HepG2 (cell line): ENCODE results near the gene VAC14. TPM values are rescaled to one million over a fixed set of nuclear protein-coding genes. Genes with fewer than 3 reads are reported as not detected.
A peak's percentile ranks its signal among the peaks of the same experiment; 100 is the strongest.

Experiments used
- DNMT1 ChIP-seq: sonication (generic); formaldehyde crosslinking; IDR thresholded peaks from 2 replicates; pipeline ENCODE4 v1.5.1; 2020; ENCODE audit warnings: mild to moderate bottlenecking, missing genetic modification reagents
- HDAC6 ChIP-seq: fragments of 200-600 bp; sonication (generic); IDR thresholded peaks from 2 replicates; pipeline ENCODE4 v1.7.0; 2017; ENCODE audit warnings: mild to moderate bottlenecking, antibody characterized with exemption, low read length, low read depth
- HNRNPH1 ChIP-seq: fragments of 200-400 bp; formaldehyde crosslinking; optimal IDR thresholded peaks from 2 replicates; pipeline ENCODE3; 2017; ENCODE audit warnings: mild to moderate bottlenecking, low read depth, low read length
- MXI1 ChIP-seq: IDR thresholded peaks from 3 replicates; pipeline ENCODE4 v1.6.1; 2012; ENCODE audit warnings: low read depth, low read length, inconsistent platforms, borderline replicate concordance
- NAIF1 ChIP-seq: sonication (generic); formaldehyde crosslinking; IDR thresholded peaks from 2 replicates; pipeline ENCODE4 v1.5.0; 2020; ENCODE audit warnings: mild to moderate bottlenecking, missing genetic modification reagents, borderline replicate concordance
- NFE2L2 ChIP-seq: fragments of 150-350 bp; IDR thresholded peaks from 2 replicates; pipeline ENCODE4 v1.6.1; 2014; ENCODE audit warnings: low read length
- PCBP1 ChIP-seq: fragments of 200-400 bp; formaldehyde crosslinking; IDR thresholded peaks from 2 replicates; pipeline ENCODE4 v1.6.1; 2017; ENCODE audit warnings: mild to moderate bottlenecking, low read depth, low read length, borderline replicate concordance
- PHB2 ChIP-seq: fragments of 450-650 bp; IDR thresholded peaks from 2 replicates; pipeline ENCODE4 v1.6.1; 2018; ENCODE audit not compliant: partially characterized antibody
- PHF20 ChIP-seq: sonication (generic); formaldehyde crosslinking; IDR thresholded peaks from 2 replicates; pipeline ENCODE4 v1.5.0; 2020; ENCODE audit warnings: mild to moderate bottlenecking, missing genetic modification reagents
- REL ChIP-seq: sonication (generic); formaldehyde crosslinking; conservative IDR thresholded peaks from 2 replicates; pipeline ENCODE4 v1.8.0; 2022; ENCODE audit warnings: mild to moderate bottlenecking, missing genetic modification reagents, moderate library complexity
- SETDB1 ChIP-seq: sonication (generic); formaldehyde crosslinking; IDR thresholded peaks from 2 replicates; pipeline ENCODE4 v1.5.1; 2020; ENCODE audit warnings: missing genetic modification reagents, mild to moderate bottlenecking, borderline replicate concordance
- SNAI1 ChIP-seq: sonication (generic); formaldehyde crosslinking; IDR thresholded peaks from 2 replicates; pipeline ENCODE4 v1.5.0; 2020; ENCODE audit warnings: mild to moderate bottlenecking, missing genetic modification reagents, borderline replicate concordance
- SP140L ChIP-seq: sonication (generic); formaldehyde crosslinking; IDR thresholded peaks from 2 replicates; pipeline ENCODE4 v1.4.0; 2020; ENCODE audit warnings: missing genetic modification reagents, borderline replicate concordance
- ZC3H13 ChIP-seq: sonication (generic); formaldehyde crosslinking; IDR thresholded peaks from 2 replicates; pipeline ENCODE4 v1.8.1; 2023; ENCODE audit warnings: mild to moderate bottlenecking, missing genetic modification reagents, moderate library complexity
- ZNF343 ChIP-seq: sonication (generic); formaldehyde crosslinking; IDR thresholded peaks from 2 replicates; pipeline ENCODE4 v1.4.0; 2020; ENCODE audit warnings: mild to moderate bottlenecking, missing genetic modification reagents
- polyA plus RNA-seq, 8 experiments: library from polyadenylated mRNA; depleted of rRNA in 3 of 8; stranded (reverse) in 7 of 8; unstranded in 1 of 8; fragments of >200 nt; fragmentation: Illumina TruSeq in 4 of 8; extraction: Trizol in 4 of 8; gene quantifications; 2 replicates each; pipeline versions ENCODE4 v1.2.1 to v1.2.3, GENCODE V29; 2011 to 2016; ENCODE audit warnings: low read depth in 4 of 8, missing spikeins in 1 of 8, mixed read lengths in 1 of 8; ENCODE audit not compliant: insufficient read depth in 1 of 8
- total RNA-seq, 5 experiments: library from RNA; depleted of rRNA; stranded (reverse); fragments of >200 nt; fragmentation: Illumina TruSeq; extraction: Trizol; gene quantifications; 2 replicates each; pipeline ENCODE4 v1.2.3, GENCODE V29; 2016; ENCODE audit warnings: low read depth in 1 of 5
- TF ChIP-seq, protein P1 (sequence below): IDR thresholded peaks from 2 replicates; pipeline ENCODE4 v1.4.0; 2020; ENCODE audit warnings: mild to moderate bottlenecking, missing genetic modification reagents
- TF ChIP-seq, protein P2 (sequence below): sonication (generic); formaldehyde crosslinking; IDR thresholded peaks from 2 replicates; pipeline ENCODE4 v1.5.0; 2020; ENCODE audit warnings: missing genetic modification reagents
- TF ChIP-seq, protein P3 (sequence below): sonication (generic); formaldehyde crosslinking; IDR thresholded peaks from 2 replicates; pipeline ENCODE4 v1.4.0; 2020; ENCODE audit warnings: missing genetic modification reagents
- TF ChIP-seq, protein P4 (sequence below): sonication (generic); formaldehyde crosslinking; conservative IDR thresholded peaks from 2 replicates; pipeline ENCODE4 v1.4.0; 2020; ENCODE audit warnings: missing genetic modification reagents

VAC14 gene
- total and polyA plus RNA-seq, 2 of the 13 experiments (the other 11 are each of a cell fraction or from before 2014, with no cell fraction given), result 23.5 to 24.6 TPM

DNA sequence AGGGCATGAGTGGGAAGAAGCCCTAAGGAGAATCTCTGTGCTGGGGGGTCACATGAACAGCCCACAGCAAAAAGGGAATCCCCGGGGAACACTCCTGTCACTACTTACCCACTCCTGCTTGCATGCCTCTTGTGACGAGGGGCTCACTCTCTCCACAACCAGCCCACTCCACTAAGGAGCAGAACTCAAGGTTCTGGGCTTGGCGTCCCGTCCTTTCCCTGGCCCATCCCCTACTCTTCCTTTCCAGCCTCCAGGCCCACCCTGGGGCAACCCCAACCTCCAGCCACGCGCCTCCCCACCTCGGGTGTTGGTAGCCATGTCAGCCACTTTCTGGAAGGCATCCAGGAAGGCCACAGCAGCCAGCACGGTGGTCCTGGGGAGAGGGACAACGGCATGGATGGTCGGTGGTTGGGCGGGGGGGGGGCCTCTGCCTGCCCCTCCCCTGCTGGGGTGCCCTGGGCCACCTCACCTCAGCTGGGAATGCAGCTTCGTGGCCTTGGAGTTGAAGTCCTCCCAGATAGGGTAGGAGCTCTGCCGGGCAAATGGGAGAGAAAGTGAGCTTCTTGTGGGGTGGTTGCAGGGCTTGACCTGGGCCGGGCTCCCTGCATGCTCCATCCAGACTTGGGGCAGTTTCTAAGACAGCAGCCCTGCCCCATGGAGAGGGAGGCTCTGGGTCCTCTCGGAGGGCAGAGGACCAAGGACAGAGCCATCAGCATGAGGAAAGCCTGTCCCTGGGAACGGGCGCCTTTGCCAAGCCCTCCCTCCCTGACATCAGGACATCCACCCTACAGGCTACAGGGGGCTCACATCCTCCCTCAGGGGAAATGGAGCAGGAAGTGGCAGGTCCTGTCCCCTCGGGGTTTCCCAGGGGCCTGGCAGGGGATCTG is 120.2 kb downstream of the VAC14 start (continued):
- TF ChIP-seq, protein P1, sequence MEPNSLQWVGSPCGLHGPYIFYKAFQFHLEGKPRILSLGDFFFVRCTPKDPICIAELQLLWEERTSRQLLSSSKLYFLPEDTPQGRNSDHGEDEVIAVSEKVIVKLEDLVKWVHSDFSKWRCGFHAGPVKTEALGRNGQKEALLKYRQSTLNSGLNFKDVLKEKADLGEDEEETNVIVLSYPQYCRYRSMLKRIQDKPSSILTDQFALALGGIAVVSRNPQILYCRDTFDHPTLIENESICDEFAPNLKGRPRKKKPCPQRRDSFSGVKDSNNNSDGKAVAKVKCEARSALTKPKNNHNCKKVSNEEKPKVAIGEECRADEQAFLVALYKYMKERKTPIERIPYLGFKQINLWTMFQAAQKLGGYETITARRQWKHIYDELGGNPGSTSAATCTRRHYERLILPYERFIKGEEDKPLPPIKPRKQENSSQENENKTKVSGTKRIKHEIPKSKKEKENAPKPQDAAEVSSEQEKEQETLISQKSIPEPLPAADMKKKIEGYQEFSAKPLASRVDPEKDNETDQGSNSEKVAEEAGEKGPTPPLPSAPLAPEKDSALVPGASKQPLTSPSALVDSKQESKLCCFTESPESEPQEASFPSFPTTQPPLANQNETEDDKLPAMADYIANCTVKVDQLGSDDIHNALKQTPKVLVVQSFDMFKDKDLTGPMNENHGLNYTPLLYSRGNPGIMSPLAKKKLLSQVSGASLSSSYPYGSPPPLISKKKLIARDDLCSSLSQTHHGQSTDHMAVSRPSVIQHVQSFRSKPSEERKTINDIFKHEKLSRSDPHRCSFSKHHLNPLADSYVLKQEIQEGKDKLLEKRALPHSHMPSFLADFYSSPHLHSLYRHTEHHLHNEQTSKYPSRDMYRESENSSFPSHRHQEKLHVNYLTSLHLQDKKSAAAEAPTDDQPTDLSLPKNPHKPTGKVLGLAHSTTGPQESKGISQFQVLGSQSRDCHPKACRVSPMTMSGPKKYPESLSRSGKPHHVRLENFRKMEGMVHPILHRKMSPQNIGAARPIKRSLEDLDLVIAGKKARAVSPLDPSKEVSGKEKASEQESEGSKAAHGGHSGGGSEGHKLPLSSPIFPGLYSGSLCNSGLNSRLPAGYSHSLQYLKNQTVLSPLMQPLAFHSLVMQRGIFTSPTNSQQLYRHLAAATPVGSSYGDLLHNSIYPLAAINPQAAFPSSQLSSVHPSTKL, result no peak
- TF ChIP-seq PHB2, result no peak
- TF ChIP-seq NFE2L2, result no peak
- TF ChIP-seq MXI1, result no peak
- no peak for TF ChIP-seq HNRNPH1
- 0 out of 2 replicates have a peak, but pooled peaks have one; percentile 42 for TF ChIP-seq DNMT1 (CRISPR knock-in tag)
- TF ChIP-seq, protein P2, sequence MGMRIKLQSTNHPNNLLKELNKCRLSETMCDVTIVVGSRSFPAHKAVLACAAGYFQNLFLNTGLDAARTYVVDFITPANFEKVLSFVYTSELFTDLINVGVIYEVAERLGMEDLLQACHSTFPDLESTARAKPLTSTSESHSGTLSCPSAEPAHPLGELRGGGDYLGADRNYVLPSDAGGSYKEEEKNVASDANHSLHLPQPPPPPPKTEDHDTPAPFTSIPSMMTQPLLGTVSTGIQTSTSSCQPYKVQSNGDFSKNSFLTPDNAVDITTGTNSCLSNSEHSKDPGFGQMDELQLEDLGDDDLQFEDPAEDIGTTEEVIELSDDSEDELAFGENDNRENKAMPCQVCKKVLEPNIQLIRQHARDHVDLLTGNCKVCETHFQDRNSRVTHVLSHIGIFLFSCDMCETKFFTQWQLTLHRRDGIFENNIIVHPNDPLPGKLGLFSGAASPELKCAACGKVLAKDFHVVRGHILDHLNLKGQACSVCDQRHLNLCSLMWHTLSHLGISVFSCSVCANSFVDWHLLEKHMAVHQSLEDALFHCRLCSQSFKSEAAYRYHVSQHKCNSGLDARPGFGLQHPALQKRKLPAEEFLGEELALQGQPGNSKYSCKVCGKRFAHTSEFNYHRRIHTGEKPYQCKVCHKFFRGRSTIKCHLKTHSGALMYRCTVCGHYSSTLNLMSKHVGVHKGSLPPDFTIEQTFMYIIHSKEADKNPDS (CRISPR knock-in tag), result no peak
- TF ChIP-seq SNAI1 (CRISPR knock-in tag), result no peak
- TF ChIP-seq, protein P3, sequence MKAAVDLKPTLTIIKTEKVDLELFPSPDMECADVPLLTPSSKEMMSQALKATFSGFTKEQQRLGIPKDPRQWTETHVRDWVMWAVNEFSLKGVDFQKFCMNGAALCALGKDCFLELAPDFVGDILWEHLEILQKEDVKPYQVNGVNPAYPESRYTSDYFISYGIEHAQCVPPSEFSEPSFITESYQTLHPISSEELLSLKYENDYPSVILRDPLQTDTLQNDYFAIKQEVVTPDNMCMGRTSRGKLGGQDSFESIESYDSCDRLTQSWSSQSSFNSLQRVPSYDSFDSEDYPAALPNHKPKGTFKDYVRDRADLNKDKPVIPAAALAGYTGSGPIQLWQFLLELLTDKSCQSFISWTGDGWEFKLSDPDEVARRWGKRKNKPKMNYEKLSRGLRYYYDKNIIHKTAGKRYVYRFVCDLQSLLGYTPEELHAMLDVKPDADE, result no peak
- peak; percentile 58; the same call in 1 of the 2 replicates for TF ChIP-seq PCBP1
- no peak for TF ChIP-seq ZNF343 (CRISPR knock-in tag)
- TF ChIP-seq, protein P4, sequence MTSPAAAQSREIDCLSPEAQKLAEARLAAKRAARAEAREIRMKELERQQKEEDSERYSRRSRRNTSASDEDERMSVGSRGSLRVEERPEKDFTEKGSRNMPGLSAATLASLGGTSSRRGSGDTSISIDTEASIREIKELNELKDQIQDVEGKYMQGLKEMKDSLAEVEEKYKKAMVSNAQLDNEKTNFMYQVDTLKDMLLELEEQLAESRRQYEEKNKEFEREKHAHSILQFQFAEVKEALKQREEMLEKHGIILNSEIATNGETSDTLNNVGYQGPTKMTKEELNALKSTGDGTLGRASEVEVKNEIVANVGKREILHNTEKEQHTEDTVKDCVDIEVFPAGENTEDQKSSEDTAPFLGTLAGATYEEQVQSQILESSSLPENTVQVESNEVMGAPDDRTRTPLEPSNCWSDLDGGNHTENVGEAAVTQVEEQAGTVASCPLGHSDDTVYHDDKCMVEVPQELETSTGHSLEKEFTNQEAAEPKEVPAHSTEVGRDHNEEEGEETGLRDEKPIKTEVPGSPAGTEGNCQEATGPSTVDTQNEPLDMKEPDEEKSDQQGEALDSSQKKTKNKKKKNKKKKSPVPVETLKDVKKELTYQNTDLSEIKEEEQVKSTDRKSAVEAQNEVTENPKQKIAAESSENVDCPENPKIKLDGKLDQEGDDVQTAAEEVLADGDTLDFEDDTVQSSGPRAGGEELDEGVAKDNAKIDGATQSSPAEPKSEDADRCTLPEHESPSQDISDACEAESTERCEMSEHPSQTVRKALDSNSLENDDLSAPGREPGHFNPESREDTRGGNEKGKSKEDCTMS (CRISPR knock-in tag), result no peak
- TF ChIP-seq NAIF1 (CRISPR knock-in tag), result no peak
- TF ChIP-seq SP140L (CRISPR knock-in tag), result no peak
- TF ChIP-seq HDAC6, result no peak
- no peak for TF ChIP-seq ZC3H13 (CRISPR knock-in tag)
- TF ChIP-seq SETDB1 (CRISPR knock-in tag), result no peak
- 0 out of 2 replicates have a peak, but pooled peaks have one; percentile 2 for TF ChIP-seq PHF20
- TF ChIP-seq REL (CRISPR knock-in tag), result no peak
